CD4-positive, alpha-beta T cell treated with Interleukin-12 subunit alpha and Interleukin-12 subunit beta, for 1 hour (primary cell): ENCODE measurements around the gene TNFSF13B.
"Not testable (repeated sequence)": the region's sequence is repeated elsewhere in the genome, so short reads cannot be mapped to it uniquely, and the experiment has no call there.

Source experiments
- DNase-seq: peaks from one replicate; pipeline ENCODE4 v3.0.0-alpha.2; 2020

TNFSF13B gene

DNA sequence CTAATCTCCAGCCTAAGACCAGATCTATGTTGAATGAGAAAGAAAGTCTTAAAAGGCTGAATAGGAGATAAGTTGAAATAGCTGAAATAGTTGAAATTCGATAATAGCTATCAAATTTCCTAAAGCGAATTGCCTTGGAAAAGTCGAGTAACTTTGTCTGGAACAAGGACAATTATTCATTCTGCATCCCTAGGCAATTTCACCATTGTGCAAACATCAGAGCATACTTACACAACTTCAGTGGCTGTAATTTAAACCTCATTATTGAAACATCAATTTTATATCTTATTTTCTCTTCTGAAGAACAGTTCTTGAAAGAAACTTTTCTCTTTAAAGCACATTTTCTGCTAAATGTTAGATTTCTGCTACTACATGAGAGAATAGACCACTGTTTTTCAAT, 13.6 kb downstream of the TNFSF13B start:
- DNase-seq = no peak

DNA sequence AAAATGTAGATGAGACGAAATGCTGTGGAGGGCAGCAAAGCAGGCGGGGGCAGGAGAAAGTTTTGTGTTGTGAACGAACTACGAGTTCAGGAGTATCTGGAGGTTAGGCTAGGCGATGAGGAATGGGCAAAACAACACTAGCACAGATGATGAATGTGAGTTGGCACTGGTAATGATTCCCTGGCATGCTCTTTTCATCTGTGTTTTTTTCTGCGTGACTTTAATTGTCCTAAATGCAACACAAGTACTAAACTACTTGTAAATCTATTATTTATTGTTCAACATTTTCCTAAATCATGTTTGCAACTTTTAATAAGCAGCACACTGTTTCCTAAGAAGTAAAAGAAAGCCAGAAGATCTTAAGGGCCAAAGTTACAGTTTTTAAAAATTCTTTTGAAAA, 19.2 kb downstream of the TNFSF13B start:
- DNase-seq = no peak

DNA sequence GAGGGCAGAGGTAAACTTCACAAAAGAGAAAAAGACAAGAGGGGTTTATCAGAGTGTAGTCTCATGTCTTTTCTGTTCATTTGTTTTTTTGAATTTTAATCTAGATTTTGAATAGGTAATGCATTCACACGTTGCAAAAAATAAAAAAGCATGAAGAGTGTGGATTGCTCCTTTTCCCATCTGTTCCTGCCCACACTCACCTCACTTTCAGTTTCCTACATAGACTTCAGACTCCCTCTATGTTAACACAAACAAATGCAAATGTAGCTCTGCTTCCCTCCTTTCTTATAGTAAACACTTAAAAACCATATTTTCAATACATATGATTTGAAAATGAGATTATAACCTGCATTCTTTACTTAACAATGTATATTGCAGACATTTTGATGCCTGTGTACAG, 20.3 kb downstream of the TNFSF13B start:
- DNase-seq = no peak

DNA sequence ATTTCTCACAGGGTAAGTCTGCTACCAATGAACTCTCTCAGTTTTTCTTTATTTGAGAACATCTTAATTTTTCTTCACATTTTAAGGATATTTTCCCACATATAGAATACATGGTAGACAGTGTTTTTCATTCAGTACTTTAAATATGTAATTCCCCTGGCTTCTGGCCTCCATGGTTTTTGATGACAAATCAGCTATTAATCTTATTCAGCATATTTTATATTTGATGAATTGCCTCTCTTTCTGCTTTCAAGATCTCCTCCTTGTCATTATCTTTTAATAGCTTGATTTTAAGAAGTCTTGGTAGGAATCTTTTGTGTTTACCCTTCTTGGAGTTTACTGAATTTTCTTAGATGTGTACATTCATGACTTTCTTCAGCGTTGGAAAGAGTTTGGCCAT, 27.6 kb downstream of the TNFSF13B start:
- no peak for DNase-seq

DNA sequence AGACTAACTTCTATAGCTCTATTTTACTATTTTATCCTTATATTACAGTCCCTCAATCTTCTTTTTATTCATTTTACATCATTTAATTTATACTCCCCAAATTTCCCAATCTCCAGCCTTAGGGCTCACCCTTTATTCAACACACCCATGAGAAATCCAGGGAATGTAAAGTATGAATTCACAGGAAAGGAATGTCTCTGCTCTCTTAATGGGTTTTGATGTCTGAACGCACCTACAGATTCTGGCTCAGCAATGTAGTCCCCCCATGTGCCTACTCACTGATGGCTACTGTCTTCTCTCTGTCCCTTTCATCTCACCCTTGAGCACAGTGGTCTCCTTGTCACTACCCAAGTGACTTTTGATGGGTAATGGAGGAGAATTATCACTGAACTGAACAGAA, 32.8 kb downstream of the TNFSF13B start:
- DNase-seq = no peak

DNA sequence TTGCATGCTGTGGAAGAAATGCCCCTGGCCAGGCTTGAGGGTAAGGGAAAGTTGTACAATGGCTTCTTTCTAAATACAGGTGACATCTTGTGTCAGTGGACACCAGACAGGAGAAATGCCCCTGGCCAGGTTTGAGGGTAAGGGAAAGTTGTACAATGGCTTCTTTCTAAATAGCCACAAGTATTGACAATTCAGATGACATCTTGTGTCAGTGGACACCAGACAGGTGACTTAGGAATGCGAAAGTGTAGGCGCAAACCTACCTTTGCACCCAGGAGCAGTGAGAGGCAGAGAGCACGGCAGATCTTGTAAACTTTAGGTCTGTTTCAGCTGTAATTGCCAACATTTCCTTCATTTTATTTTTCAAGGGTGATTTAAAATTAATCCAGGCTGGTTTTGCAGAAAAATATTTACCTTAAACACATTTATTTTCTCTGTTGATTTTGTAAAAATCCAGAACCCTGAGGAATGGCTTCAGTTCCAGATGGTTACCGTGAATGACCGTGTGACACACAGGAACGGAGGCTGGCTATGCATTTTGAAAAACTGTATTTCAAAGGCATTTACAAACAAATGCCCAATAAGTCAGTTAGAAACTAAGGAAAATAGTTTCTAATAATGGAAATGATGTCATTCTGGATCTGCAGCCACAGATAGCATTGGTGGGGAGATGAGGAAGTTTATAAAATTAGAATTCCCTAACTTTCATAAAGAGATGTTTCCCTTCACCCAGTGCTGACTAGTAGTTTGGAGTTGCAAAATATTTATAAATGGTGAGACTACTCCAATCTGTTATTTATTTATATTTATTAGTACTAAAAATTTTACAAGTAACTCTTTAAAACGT, 34.9 kb downstream of the TNFSF13B start:
- DNase-seq = no peak

DNA sequence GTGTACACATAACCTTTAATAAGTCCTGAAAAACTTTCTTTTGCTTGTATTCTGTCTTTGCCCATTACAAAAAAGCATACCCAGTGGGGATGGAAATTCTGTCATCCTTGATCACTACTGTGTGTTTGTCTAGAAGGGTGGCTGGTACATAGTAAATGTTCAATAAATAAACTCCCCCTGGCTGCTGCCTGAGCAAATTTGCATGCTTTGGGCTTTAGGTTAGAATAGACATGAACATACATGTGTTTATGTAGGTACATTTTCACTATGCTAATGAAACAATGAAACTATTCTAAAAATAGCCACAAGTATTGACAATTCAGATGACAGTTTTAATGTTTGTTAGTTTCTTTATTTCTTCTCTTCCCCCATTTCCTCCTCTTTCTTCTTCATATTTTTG, 36.1 kb downstream of the TNFSF13B start:
- no peak for DNase-seq

DNA sequence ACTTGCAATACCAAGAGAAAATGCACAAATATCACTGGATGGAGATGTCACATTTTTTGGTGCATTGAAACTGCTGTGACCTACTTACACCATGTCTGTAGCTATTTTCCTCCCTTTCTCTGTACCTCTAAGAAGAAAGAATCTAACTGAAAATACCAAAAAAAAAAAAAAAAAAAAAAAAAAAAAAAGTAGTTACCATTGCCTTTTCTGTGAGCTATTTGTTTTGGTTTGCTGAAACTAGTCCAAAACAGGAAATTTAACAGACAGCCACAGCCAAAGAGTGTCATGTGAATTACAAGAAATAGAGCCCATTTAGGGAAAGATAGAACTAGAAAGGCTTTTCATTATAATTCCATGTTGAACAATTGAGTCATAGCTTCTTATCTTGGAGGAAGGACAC, 37.3 kb downstream of the TNFSF13B start:
- peak; percentile 15 for DNase-seq

DNA sequence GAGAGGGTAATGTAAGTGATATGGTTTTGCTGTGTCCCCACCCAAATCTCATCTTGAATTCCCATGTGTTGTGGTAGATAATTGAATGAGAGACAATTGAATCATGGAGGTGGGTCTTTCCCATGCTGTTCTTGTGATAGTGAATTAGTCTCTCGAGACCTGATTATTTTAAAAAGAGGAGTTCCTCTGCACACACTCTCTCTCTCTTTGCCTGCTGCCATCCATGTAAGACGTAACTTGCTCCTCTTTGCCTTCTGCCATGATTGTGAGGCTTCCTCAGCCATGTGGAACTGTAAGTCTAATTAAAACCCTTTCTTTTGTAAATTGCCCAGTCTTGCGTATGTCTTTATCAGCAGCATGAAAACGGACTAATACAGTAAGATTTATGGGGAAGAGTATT, 42.1 kb downstream of the TNFSF13B start:
- DNase-seq = not testable (repeated sequence)

DNA sequence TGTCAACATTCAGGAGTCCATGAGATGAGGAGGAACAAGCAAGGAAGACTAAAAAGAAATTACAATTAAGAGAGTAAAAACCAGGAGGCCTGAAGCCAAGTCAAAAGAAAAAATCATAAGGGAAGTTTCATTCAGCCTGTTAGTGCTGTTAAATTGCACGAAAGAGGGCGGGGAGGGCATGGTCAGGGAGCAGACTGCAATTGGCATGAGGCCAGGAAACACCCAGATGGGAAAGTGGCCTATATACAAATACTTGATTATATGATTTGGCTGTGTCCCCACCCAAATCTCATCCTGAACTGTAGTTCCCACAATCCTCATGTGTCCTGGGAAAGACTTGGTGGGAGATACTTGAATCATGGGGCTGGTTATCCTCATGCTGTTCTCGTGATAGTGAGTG, 43.9 kb downstream of the TNFSF13B start:
- DNase-seq = no peak

DNA sequence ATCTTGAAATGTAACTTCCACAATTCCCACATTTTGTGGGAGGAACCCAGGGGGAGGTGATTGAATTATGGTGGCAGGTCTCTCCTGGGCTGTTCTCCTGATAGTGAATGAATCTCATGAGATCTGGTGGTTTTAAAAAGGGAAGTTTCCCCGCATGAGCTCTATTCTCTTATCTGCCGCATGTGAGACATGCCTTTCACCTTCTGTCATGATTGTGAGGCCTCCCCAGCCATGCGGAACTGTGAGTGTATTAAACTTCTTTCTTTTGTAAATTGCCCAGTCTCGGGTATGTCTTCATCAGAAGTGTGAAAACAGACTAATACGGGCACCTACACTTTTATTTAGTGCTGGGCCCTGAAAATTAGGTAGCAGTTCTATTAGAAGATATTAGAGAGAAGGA, 45.8 kb downstream of the TNFSF13B start:
- no peak for DNase-seq

DNA sequence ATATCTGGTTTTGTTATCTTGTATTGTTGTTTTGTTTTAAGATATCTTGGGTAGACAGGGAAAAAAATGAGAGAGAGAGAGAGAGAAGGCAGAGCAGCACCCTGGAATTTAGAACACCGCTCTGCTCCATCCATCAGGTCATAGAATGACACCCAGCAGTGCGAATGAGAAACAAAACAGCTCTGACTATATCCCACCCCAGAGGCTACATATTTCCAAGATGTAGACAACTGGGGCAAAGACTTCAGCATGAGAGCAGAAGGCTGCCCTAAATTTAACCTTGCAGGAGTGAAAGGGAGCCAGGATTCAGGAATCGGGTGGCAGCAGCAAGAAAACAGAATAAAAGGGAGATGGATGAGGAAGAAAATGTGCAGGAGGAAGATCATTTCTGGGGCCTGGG, 46.5 kb downstream of the TNFSF13B start:
- no peak for DNase-seq

DNA sequence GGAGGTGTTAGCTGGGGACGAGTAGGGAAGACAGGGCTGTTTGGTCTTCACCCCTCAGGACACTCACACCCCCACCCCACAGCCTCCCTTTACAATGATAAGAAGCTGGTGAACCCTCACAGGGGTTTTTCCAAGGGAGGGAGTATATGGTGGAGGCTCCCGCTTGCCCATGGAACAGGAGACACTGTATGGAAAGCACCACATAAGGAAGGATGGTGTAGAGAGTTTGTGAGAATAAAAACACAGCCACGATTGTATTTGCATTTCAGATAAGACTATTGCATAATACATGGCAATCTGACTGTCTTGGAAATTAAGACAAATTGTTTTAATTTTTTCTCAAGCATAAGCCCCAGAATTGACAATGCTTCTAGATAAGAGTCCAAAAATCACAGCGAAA, 46.9 kb downstream of the TNFSF13B start:
- DNase-seq = no peak

DNA sequence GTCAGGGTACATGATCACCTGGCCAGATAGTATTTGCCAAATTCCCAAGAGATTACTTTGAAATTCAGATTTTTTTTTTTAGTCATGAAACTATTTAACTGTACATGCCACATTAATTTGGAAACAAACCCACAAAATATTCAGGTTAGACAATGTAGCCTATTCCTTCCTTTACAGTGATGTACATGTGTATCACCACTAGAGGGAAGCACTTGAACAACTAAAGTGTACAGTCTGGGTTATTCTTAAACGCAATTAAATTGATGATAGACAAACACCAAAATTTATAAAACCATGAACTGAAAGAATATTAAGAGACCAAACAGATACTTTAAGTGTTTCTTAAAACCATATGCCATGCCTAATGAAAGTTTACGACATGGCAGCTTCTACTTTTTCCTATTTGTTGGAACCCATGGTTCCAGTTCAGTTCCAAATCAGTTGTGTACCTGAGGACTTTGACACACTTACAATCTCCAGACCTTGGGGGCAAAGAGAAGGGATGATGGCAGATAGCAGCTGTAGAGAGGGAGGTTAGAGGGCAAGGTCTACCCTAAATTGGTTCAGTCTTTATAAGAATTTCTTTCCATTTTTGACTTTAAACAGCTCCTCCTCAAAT, 52.8 kb downstream of the TNFSF13B start:
- peak; percentile 59 for DNase-seq

DNA sequence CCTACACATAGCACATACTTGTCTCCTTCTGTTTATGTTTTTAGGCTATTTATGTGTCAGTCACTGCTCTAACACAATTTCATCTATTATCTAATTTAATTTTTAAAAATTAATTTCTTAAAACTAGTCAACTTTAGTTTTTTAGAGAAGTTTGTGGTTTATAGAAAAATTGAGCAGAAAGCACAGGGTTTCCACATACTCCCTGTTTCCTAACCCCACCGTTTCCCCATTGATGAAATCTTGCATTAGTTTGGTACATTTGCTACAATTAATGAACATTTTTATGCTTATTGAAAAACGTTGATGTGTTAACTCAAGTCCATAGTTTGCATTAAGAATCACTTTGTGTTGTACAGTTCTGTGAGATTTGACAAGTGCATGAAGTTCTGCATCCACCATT, 53.5 kb downstream of the TNFSF13B start:
- no peak for DNase-seq

DNA sequence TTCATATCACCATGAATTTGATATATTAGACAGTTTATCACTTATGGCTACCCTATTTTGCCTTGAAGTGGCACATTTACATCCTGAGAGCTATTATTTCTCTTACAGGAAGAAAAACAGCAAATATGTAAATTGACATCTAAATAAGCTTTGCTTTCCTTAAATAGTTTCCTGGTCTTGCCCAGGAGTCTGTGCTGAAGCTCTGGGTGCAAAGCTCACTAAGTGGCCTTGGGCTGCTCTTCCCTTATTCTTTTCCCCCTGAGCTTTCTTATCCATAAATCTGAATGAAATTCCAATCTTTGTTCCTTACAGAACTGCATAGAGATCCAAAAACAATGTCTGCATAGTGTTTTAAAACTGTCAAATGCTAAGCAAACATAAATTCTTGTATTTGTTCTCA, 56.3 kb downstream of the TNFSF13B start:
- no peak for DNase-seq

DNA sequence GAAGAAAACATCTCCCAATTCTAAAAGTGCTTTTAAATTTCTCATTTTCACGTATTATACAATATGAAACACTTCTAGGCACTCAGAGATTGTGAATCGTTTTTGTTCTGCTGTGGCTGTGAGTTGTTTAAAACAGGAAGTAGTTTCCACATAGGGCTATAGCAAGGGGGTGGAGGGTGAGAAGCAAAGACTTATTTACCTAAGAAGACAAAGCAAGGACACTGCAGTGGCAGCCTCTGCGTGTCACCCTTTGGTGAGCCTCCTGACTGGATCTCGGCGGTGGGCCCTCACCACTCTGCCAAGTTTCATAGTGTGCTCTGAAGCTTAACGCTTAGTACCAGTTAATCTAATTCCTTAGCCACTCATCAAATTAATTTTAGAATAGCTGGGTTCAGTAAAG, 56.8 kb downstream of the TNFSF13B start:
- peak; percentile 7 for DNase-seq

DNA sequence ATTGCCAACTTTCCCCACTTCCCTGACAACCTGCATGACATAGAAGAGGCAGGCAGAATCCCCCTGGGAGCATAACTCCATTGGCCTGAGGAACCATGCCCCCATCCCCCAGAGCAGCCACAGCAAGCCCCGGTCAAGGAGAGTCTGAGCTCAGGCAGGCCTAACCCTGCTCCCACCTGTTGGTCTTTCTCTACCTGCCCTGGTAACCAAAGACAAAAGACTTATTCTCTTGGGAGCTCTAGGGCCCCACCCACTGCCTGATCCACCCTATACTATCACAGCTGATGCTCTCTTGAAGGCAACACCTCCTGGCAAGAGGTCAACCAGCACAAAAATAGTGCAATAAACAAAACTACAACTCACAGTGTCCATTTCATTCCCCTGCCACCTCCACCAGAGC, 59.3 kb downstream of the TNFSF13B start:
- no peak for DNase-seq

DNA sequence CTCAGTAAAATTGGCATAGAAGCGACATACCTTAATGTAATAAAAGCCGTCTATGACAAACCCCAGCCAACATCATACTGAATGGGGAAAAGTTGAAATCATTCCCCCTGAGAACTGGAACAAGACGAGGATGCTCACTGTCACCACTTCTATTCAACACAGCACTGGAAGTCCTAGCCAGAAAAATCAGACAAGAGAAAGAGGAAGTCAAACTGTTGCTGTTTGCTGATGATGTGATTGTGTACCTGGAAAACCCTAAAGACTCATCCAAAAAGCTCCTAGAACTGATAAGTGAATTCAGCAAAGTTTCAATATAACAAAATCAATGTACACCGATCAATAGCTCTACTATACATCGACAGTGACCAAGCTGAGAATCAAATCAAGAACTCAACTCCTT, 63.3 kb downstream of the TNFSF13B start:
- no peak for DNase-seq

DNA sequence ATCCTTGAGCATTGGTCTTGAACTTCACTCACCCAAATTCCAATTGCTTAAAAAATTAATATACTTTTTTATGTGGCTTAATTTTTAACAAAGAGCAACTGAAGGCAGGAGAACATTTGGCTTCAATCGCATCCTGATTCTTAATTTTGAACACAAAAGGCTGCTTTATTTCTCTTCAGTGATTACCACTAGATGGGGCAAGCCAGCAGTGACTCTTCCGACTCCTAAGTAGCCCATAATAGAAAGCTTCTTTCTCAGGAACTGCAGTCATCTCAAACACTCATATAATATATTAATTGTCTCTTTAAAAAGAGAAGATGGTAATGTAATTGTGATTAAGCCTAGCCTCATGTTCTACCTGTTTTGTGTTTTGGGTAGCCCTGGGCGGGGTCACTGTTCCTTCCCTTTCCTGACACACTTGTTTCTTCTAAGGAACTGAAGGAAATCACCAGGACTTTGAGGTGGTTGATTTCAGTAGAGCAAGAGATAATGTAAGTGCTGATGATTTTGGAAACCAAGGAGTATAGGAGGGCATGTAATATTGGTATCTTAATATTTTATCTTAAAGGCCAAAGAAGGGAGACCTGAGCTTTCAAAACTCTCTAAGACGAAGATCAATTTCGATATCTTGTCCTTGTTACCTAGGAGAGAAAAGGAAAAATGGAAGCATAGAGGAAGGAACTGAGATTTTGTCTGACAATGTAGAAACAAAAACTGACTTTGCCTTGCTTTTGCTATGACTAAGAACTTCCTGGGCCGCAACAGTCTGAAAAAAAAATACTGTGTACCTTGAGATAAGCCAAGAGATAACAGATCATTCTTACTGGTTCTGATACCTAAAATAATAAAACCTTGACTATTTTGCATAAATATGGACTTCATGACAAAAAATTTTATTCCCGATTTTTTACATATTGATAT, 73.1 kb downstream of the TNFSF13B start:
- DNase-seq = peak; percentile 31

DNA sequence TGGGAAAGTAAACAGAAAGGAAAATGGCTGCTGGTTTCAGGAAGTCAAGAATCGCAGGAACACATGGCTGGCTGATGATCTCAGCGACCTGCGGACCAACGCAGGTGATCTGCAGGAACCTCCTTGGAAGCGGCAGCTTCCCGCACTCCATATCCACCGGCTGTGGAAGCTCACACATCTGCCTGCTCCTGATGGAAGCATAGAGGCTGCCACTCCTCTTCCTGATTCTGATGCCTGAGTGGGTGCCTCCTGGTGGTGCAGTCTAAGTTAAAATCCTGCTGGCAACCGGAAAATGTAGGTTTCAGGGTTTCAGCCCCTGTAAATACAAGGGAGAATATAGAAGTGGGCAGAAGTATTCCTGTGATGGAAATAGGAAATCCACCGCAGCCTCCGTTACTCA, 75.5 kb downstream of the TNFSF13B start:
- no peak for DNase-seq

DNA sequence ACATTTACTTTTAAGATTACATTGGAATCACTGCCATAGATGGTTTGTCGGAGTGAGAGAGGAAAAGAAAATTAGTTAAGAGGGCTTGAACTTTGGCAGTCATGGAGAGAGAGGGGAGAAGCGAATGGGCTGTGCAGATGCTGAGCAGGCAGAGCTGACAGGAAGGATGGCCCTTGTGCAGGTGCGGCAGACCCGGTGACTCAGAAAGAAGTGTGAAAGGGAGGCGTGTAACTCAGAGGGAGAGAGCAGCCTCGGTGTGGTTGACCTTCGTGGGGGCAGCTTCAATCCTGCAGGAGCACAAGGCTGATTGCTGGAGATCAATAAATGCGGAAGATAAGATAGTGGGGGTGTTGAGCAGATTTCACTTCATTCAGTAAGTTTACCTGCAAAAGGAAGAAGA, 76.9 kb downstream of the TNFSF13B start:
- DNase-seq = peak; percentile 18

DNA sequence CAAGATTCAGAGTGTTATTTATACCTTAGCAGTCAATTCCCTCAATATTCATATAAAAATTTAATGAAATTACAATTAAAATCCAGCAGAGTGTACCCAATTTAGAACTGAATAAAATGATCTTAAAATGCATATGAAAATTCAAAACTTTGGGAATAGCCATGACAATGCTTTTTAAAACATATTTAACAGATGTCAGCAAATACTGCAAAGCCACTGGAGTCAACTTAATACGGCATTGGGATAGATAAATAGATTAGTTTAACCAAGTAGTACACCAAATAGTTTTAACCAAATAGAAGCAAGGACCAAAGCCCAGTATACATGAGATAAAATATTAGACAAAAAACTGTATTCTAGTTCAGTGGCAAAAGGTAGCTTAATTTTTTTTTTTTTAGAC, 79.8 kb downstream of the TNFSF13B start:
- no peak for DNase-seq

DNA sequence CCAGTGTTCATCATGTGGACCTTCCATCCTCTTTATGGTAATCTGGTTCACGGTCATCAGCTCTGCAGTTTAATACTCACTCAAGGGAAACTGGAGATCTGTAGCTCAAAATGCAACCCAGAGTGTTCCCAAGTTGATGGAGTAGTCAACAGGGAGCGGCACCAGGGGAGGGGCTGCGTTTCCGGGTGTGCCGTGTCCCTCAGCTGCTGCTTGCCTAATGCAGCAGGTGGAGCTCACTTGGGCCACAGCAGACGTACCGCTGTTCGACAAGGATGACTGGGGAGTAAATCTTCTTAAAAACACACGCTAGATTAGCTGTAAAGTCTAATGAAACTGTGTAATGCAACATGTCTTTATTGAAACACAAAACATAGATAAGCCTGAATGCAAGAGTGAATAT, 81.1 kb downstream of the TNFSF13B start:
- DNase-seq = no peak
